Limb (tissue), 2 donors: Measurements from ENCODE around the gene TRIM66.

Experiments
- DNase-seq, 2 donors: peaks; one replicate each; pipeline ENCODE4 v3.0.0-alpha.2; 2016; ENCODE audit errors: extremely low spot score in 2 of 2

Gene TRIM66

GRCh38 chr11:8573777-8574176 lies 108.7 kb downstream of the TRIM66 start:
- DNase-seq = no peak

DNA sequence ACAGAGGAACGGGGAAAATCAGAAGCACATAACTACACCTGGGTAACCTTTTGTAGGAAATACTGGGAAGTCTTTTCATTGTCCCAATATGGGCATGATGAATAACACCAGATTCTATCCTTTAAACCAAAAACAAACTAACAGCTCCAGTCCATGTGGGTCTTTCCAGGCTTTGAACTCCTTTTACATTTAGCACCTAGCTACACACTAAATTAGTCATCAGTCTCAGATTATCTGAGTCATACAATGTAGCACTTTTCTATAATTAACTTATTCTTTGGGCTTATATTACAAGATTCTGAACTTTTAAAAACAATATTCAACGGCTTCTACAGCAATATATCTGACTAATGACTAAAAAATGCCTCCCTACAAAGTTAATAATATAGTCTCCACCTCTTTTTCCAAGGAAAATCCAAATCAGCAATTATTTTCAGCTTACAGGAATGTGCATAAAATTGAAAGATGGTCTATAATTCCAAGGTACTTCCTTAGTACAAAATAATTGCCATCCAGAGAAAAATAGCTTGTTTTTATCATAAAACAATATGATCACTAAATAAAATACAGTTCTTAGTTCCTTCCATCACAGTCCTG lies 114.8 kb downstream of the TRIM66 start:
- no peak for DNase-seq

DNA sequence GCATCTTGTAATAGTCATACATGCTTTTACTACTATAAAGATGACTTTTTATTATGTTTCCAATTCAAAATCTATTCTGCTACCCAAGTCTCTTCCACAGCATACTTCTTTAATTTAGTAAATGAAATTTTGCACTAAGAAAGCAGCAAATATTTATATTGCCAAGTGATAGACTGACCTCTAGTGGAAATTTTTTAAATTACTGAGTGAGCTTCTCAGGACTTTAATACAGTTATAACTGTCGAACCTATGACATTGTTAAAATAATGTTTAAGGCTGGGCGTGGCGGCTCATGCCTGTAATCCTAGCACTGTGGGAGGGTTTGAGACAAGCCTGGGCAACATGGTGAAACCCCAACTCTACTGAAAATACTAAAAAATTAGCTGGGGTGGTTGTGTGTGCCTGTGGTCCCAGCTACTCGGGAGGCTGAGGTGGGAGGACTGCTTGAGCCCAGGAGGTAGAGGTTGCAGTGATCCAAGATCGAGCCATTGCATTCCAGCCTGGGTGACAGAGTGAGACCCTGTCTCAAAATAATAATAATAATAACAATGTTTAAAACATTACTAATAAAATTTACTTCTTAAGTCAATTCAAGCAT lies 115.8 kb downstream of the TRIM66 start:
- peak; percentile 27 to 70 for DNase-seq

GRCh38 chr11:8564526-8564925 lies 117.9 kb downstream of the TRIM66 start:
- DNase-seq = no peak
